Endothelial cell of umbilical vein (primary cell): ENCODE results near the gene ARHGAP18.

ENCODE experiments used
- CTCF ChIP-seq, 2 donors: IDR thresholded peaks; 1 replicate in 1 of 2; 2 replicates in 1 of 2; pipeline ENCODE4 v1.5.1; 2011; ENCODE audit warnings: low read length in 2 of 2, mild to moderate bottlenecking in 2 of 2, moderate library complexity in 2 of 2, control low read depth in 1 of 2, inconsistent platforms in 1 of 2, low read depth in 1 of 2; ENCODE audit not compliant: insufficient read depth in 1 of 2; ENCODE audit errors: extremely low read depth in 1 of 2
- POLR2A ChIP-seq: IDR thresholded peaks from 2 replicates; pipeline ENCODE4 v1.6.1; 2012; ENCODE audit warnings: low read depth, mild to moderate bottlenecking, control low read depth, low read length
- POLR2AphosphoS5 ChIP-seq: IDR thresholded peaks from 2 replicates; pipeline ENCODE4 v1.6.1; 2012; ENCODE audit warnings: low read depth, mild to moderate bottlenecking, control low read depth, low read length, moderate library complexity; ENCODE audit not compliant: insufficient read depth

GRCh38 chr6:129590408-129591022 lies 119.5 kb downstream of the ARHGAP18 start:
- TF ChIP-seq CTCF (IDR thresholded peaks at IDR 0.05; ENCODE audit: extremely low read depth in 1 of 2, insufficient read depth in 1 of 2, low read depth in 1 of 2, low read length in 2 of 2), result no peak
- TF ChIP-seq POLR2A, result no peak
- no peak for TF ChIP-seq POLR2AphosphoS5
